GM18909 (cell line): ENCODE measurements around the gene KLHL6.
"Not testable (repeated sequence)": the region's sequence is repeated elsewhere in the genome, so short reads cannot be mapped to it uniquely, and the experiment has no call there.

Experiments used
- ATAC-seq: cut with Tn5 transposase; IDR thresholded peaks from one replicate; pipeline ENCODE4 v1.9.1; 2021; ENCODE audit warnings: mild to moderate bottlenecking; ENCODE audit not compliant: unreplicated experiment, poor library complexity

Gene KLHL6

DNA sequence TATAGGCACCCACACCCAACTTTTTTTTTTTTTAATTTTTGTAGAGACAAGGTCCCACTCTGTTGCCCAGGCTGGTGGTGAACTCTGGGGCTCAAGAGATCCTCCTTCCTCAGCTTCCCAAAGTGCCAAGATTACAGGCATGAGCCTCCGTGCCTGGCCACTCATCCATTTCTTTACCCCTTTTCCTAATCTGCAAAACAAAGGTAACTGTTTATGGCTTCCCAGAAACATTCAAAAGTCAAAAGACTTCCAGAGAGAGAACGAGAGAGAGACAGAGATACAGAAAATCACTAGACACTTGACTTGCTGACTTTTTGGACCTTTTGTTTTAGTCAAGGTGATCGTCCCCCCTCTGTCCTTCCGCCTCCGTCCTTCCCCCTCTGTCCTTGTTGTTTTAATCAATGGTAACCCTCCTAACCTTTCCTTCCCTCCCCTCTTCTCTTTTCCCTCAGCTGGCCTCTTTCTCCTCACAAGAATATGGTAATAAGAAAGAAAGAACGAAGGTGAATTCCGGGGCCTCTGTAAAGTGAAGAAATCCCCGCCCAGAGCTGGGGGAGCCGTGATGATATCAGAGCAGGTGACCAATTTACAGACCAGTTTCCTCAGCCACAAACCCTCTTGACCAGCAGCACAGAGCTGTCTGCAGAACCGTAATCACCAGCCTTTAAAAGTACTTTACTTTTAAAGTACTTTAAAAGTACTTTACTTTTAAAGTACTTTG is 21.9 kb downstream of the KLHL6 start:
- ATAC-seq: peak; percentile 53

DNA sequence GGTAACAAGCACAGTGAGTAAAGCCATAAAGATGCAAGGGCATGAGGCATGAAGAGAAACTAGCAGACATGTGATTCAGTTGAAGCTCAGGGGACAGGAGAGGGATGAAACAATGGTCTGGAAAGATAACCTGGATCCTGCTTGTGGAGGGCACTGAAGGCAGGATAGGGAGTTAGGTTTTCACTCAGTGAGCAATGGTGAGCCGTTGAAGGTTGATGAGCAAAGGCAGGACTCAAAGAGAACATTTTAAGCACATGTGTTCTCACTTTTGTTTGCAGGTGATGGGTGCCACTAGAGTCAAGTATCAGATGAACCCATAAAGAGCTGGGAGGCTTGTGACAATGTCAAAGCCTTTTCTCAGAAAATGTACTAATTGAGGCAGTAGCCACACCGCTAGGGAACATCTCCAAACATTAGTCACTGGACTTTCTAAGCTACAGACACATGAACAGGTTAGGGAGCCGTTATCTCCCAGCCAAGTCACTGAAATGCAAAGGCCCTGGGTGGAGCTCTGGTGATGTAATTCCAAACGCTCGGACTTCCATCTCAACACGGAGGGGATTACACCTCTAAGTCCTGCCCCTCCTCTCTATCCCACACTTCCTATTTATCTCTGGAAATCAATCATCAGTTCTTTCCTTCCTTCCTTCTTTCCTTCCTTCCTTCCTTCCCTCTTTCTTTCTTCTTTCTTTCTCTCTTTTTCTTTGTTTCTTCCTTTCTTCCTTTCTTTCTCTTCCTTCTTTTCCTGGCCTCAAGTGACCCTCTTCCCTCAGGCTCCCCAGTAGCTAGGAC is 22.7 kb downstream of the KLHL6 start:
- ATAC-seq: no peak

- no peak for ATAC-seq
These were observed 25.8 kb downstream of the KLHL6 start for GRCh38 chr3:183529717-183530116.

GRCh38 chr3:183529185-183529584 is 26.3 kb downstream of the KLHL6 start:
- ATAC-seq: no peak

DNA sequence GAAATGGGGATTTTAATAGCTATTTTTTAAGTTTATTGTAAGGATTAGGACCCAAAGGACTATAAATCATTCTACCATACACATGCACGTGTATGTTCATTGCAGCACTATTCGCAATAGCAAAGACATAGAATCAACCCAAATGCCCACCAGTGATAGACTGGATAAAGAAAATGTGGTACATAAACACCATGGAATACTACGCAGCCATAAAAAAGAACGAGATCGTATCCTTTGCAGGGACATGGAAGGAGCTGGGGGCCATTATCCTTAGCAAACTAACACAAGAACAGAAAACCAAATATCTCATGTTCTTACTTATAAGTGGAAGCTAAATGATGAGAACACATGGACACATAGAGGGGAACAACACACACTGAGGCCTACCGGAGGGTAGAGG is 26.7 kb downstream of the KLHL6 start:
- ATAC-seq: not testable (repeated sequence)

DNA sequence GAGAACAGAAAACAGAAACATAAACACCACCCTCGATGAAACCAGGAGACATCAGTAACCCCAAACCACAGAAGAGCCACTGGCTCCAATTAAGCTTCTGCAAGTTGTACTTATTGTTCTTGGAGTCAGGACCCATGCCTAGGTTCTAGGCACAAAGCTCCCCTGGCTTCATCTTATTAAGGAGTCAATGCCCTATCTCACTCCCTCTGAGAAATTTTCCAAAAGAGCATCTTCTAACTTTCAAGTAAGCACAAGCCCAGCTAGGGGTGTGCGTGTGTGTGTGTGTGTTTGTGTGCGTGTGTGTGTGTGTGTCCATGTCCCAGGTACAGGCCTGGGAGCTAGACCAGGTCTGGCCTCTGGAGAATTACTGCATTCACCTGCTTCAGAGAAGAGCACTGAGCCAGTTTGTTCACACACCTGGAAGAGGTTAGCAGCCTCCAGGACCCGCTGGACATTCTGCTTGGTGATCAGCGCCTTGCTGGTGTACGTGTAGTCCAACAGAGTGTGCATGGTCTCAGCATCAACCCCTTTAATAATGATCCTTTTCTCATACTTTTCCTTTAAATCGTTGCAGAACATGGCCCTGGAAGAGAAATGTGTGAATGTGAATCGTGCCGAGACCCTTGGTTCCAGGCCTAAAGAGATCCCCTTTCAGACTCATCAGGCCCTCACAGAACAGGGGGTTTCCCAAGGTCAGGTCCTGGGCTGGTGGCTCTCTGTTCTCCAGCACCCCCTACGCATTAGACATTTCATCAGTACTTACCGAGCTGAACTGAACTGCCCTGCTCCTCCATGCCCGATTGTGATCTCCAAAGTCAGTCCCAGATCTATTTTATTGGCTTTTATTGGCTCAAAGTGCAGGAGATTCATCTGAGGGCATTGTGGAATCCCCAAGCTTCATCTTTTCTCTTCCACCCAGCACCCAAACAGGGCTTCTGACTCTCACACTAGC is 27.8 kb downstream of the KLHL6 start:
- peak; percentile 75 for ATAC-seq

- ATAC-seq: no peak
These were observed 28.6 kb downstream of the KLHL6 start for GRCh38 chr3:183526838-183527427.

DNA sequence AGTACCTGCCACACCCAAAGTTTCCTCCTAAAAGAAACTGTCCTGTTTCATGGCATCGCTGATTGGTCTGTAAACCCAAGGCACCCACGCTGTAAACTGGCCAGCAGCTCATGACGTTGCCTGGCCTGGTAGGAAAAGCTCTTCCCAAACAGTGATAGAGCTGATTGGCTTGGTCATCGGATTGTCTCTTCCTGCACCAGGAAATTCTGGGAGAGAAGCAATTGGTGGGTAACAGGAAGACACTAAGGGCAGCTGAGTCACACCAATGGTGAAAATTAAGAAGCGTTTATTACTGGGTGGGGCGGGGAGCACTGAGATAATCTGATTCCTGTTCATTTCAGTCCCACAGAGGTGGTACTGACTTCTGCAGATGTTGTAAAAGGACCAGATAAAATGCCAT is 31.0 kb downstream of the KLHL6 start:
- ATAC-seq: no peak

DNA sequence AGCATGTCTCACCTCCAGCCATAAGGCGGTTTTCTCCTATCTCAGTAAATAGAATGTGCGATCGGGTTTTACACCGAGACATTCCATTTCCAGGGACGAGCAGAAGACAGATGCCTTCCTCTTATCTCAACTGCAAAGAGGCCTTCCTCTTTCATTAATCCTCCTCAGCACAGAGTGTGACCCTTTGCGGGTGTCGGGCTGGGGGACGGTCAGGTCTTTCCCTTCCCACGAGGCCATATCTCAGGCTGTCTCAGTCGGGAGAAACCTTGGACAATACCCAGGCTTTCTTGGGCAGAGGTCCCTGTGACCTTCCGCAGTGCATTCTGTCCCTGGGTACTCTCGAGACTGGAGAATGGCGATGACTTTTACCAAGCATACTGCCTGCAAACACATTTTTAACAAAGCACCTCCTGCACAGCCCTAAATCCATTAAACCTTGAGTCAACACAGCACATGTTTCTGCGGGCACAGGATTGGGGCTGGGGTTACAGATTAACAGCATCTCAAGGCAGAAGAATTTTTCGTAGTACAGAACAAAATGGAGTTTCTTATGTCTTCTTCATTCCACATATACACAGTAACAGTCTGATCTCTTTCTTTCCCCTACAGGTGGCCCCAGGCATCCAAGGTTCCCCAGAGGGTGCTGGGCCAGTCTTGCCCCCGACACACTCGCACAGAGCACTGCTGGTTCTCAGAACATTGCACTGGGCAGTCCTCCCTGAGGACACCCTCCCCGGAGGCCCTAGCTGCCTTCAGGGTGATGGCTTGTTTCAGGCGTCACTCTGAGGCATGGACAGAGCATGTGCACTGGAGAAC is 34.6 kb downstream of the KLHL6 start:
- ATAC-seq: not testable (repeated sequence)

DNA sequence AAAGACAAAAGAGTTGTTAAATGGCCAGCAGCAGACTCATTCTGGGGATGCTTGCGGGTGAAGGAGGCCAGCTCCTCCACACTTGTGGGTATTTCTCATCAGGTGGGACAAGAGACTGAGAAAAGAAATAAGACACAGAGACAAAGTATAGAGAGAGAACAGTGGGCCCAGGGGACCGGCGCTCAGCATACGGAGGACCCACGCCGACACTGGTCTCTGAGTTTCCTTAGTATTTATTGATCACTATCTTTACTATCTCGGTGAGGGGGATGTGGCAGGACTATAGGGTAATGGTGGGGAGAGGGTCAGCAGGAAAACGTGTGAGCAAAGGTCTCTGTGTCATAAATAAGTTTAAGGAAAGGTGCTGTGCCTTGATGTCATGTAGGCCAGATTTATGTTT is 35.2 kb downstream of the KLHL6 start:
- ATAC-seq: not testable (repeated sequence)

DNA sequence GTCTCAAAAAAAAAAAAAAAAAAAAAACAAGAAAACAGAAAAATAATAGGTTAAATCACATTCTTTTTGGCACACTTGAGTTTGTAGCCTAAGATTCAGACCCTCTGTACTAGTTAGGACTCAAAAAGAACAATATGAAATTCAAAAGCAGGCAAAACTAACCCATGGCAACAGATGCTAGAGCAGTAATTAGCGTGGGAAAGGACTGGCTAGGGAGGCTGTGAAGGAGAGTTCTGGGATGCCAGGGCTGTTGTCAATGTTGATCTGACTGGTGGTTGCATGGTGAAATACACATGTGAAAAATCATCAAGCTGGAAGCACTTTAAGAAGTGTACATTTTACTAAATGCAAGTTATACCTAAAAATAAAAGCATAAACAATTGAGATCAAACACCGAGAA is 35.6 kb downstream of the KLHL6 start:
- ATAC-seq: no peak

GRCh38 chr3:183518491-183519251 is 36.8 kb downstream of the KLHL6 start:
- no peak for ATAC-seq

DNA sequence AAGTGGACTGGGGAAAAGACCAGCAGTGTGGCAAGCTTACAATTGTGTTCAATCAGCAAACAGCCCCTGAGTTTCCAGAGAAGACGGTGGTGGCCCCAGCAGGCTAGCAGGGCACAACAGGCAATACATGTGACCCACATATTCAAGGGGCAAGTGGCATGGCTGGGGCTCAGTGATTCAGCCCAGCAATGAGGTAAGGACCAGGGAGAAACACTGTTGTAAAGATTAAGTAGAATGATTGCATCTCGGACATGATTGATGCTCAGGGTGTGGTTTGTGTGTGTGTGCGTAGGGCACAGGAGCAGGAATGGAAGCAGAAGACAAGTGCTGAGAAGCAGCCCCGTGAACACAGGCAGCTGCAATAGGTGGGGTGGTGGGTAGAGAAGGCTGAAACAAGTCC is 37.9 kb downstream of the KLHL6 start:
- ATAC-seq: no peak

DNA sequence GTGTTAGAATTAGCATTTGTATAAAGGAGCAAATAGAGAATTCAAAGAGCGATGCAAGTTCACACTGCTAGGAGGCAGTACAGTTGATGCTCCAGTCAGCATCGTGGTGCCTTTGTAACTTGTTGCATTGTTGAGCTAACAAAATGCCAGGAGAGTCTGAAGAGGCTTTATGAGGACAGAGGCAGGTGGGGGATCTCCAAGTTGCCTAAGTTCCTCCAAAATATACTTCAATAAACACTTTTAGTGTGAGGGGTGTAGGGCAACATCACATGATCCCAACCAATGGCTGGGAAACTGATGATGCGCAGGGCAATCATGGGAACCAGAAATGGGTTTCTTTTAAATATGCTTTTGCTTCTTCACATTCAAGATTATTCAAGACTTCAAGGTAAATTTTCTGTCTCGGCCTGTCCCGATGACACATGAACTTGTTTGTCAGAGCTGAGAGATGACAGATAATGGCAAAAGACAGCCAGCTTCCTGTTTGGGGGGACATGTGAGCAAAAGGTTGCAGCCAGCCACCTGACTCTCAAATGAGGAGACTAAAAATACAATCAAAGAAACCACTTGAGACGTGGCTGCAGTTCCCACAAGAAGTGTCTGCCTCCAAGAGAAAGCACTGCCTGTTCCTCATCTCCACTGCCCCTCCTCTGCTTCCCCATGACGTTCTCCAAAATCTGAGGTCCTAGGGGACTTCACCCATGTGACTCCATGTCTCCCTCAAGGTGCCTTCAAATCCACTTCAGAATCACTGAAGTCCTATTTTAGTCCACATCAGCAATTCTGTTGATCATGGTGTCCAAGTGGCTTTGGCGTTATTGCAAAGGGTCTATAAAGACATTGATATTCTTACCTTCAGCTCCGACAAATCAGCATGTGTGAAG is 39.3 kb downstream of the KLHL6 start:
- ATAC-seq: peak; percentile 64

- ATAC-seq: no peak
These were observed 41.5 kb downstream of the KLHL6 start for GRCh38 chr3:183514021-183514420.

DNA sequence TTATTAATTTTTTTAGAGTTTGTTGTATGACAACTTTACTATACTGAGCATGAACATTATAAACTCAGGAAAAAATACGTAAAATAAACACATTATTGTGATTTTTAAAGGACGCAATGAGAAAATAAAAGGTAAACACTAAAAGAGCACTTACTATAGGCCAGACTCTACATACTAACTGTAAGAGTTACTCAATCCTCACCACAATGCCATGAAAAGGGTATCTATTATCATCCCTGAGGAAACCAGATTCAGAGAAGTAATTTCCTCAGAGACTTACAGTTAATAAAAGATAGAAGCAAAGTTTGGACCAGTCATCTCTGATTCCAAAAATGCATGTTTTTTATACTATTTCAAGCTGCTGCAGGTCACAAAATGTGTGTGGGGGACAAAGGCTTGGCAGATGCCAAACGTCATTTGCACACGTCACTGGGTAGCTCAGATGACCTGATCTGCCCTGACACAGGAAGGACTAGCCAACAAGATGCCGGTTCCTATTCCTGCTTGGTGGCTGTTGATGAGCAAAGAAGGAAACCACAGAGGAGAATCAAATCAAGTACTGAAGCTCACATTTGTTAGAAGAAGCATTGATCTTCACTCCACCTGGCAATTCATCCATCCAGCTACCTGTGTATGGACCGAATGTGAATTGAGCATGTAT is 42.3 kb downstream of the KLHL6 start:
- ATAC-seq: no peak
